Measurements from ENCODE around the gene FMOD. TPM values are rescaled to one million over a fixed set of nuclear protein-coding genes. Genes with fewer than 3 reads are reported as not detected.

FMOD gene
- total RNA-seq, 1 experiment from 2014 or later: not detected

- no peaks in the 10 kb centered on the region for H3K9me2 ChIP-seq (ENCODE audit: insufficient read depth)
- intact Hi-C loops (cut with micrococcal nuclease; ENCODE audit: unreplicated experiment): loop anchor here (10.0 kb wide), 1 partner anchor 66 kb away; no protein-coding TSS in a partner anchor
- H3K27ac ChIP-seq: no peak overlapping the region
- CTCF ChIA-PET: no interaction called here
- no peaks in the 10 kb centered on the region for H3K79me2 ChIP-seq (ENCODE audit: low read depth)
- H3F3A ChIP-seq (ENCODE audit: insufficient read depth, low read depth): no peaks in the 10 kb centered on the region
- no peak overlapping the region for H3K4me3 ChIP-seq
- no peaks in the 10 kb centered on the region for H3K36me3 ChIP-seq (ENCODE audit: low read depth)
- POLR2A ChIA-PET (ENCODE audit: unreplicated experiment): no interaction called here
- BruUV-seq (replicated peaks): no TSS peak
- H3K27me3 ChIP-seq (ENCODE audit: insufficient read depth, low read depth): peaks cover 69% of the 10 kb centered on the region
- H4K20me1 ChIP-seq (ENCODE audit: insufficient read depth): no peaks in the 10 kb centered on the region
- no peaks in the 10 kb centered on the region for H3K9me3 ChIP-seq (ENCODE audit: insufficient read depth, low read depth)
- no peak for DNase-seq
- no peak overlapping the region for H3K4me2 ChIP-seq
- TF ChIP-seq EZH2 (IDR thresholded peaks at IDR 0.05; ENCODE audit: low read depth) (no peak), CTCF (conservative IDR thresholded peaks at IDR 0.05) (no peak)
- no peaks in the 10 kb centered on the region for H3K4me1 ChIP-seq (replicated peaks; ENCODE audit: insufficient read depth)
- H2AFZ ChIP-seq: no peak overlapping the region
Observed at GRCh38 chr1:203378556-203379245, 27.8 kb upstream of the FMOD start.

- H3K9me2 ChIP-seq (ENCODE audit: insufficient read depth): no peaks in the 10 kb centered on the region
- no peaks in the 10 kb centered on the region for H3K9me3 ChIP-seq (ENCODE audit: insufficient read depth, low read depth)
- H3F3A ChIP-seq (ENCODE audit: insufficient read depth, low read depth): no peaks in the 10 kb centered on the region
- no peaks in the 10 kb centered on the region for H3K79me2 ChIP-seq (ENCODE audit: low read depth)
- H3K4me3 ChIP-seq: no peak overlapping the region
- no peaks in the 10 kb centered on the region for H3K4me1 ChIP-seq (replicated peaks; ENCODE audit: insufficient read depth)
- CTCF ChIA-PET: no interaction called here
- no peak overlapping the region for H3K27ac ChIP-seq
- intact Hi-C loops (cut with micrococcal nuclease; ENCODE audit: unreplicated experiment): loop anchor here (10.0 kb wide), 1 partner anchor 71 kb away; no protein-coding TSS in a partner anchor
- H4K20me1 ChIP-seq (ENCODE audit: insufficient read depth): no peaks in the 10 kb centered on the region
- no peak overlapping the region for H3K4me2 ChIP-seq
- H3K36me3 ChIP-seq (ENCODE audit: low read depth): no peaks in the 10 kb centered on the region
- peaks cover 66% of the 10 kb centered on the region for H3K27me3 ChIP-seq (ENCODE audit: insufficient read depth, low read depth)
- DNase-seq: no peak
- POLR2A ChIA-PET (ENCODE audit: unreplicated experiment): no interaction called here
- H2AFZ ChIP-seq: no peak overlapping the region
- no TSS peak for BruUV-seq (replicated peaks)
- TF ChIP-seq EZH2 (IDR thresholded peaks at IDR 0.05; ENCODE audit: low read depth) (no peak), CTCF (conservative IDR thresholded peaks at IDR 0.05) (no peak)
Observed at GRCh38 chr1:203373991-203374390, 23.1 kb upstream of the FMOD start.

GRCh38 chr1:203373002-203373401 lies 22.1 kb upstream of the FMOD start:
- H3K4me2 ChIP-seq: no peak overlapping the region
- DNase-seq: no peak
- H3K4me1 ChIP-seq (replicated peaks; ENCODE audit: insufficient read depth): no peaks in the 10 kb centered on the region
- no peaks in the 10 kb centered on the region for H3K9me3 ChIP-seq (ENCODE audit: insufficient read depth, low read depth)
- no peak overlapping the region for H2AFZ ChIP-seq
- H3K79me2 ChIP-seq (ENCODE audit: low read depth): no peaks in the 10 kb centered on the region
- no peaks in the 10 kb centered on the region for H4K20me1 ChIP-seq (ENCODE audit: insufficient read depth)
- ChIA-PET POLR2A (ENCODE audit: unreplicated experiment) (no interaction called here), CTCF (no interaction called here)
- intact Hi-C loops (cut with micrococcal nuclease; ENCODE audit: unreplicated experiment): loop anchor here (10.0 kb wide), 1 partner anchor 72 kb away; no protein-coding TSS in a partner anchor
- no peak overlapping the region for H3K27ac ChIP-seq
- TF ChIP-seq EZH2 (IDR thresholded peaks at IDR 0.05; ENCODE audit: low read depth) (no peak), CTCF (conservative IDR thresholded peaks at IDR 0.05) (no peak)
- no TSS peak for BruUV-seq (replicated peaks)
- peaks cover 60% of the 10 kb centered on the region for H3K27me3 ChIP-seq (ENCODE audit: insufficient read depth, low read depth)
- H3K4me3 ChIP-seq: no peak overlapping the region
- no peaks in the 10 kb centered on the region for H3F3A ChIP-seq (ENCODE audit: insufficient read depth, low read depth)
- no peaks in the 10 kb centered on the region for H3K36me3 ChIP-seq (ENCODE audit: low read depth)
- no peaks in the 10 kb centered on the region for H3K9me2 ChIP-seq (ENCODE audit: insufficient read depth)

Data from PC-9 (cell line).